ENCODE measurements around the gene GLUD2. TPM values are rescaled to one million over a fixed set of nuclear protein-coding genes. Genes with fewer than 3 reads are reported as not detected.

The GLUD2 gene
- total RNA-seq, 1 experiment from 2014 or later = 0.33 TPM

- in situ Hi-C loops (cut with HindIII; ENCODE audit: low pct_unique_long_range_greater_than_20kb, low sequenced_read_pairs) = no loop called here
- Histone ChIP-seq H3K27me3 (ENCODE audit: control insufficient read depth, insufficient read depth, low read length) (no peaks in the 10 kb centered on the region), H3K9me3 (ENCODE audit: control insufficient read depth, insufficient read depth, low read depth, low read length) (no peaks in the 10 kb centered on the region; the same call in 1 of the 2 replicates), H3K27ac (ENCODE audit: low read length) (no peak overlapping the region), H3K36me3 (ENCODE audit: control insufficient read depth, insufficient read depth, low read length) (no peaks in the 10 kb centered on the region), H3K4me3 (ENCODE audit: low read depth in 2 of 2, low read length in 2 of 2) (no peak overlapping the region), H3K4me1 (ENCODE audit: control insufficient read depth, insufficient read depth, low read length) (no peaks in the 10 kb centered on the region)
- DNase-seq (ENCODE audit: low read depth, low spot score) (no peak), ATAC-seq (no peak)
- POLR2A ChIA-PET = no interaction called here
- intact Hi-C loops (cut with micrococcal nuclease; ENCODE audit: unreplicated experiment) = no loop called here
- CTCF ChIA-PET = no interaction called here
- BruUV-seq (replicated peaks) = no TSS peak
- TF ChIP-seq CTCF (IDR thresholded peaks at IDR 0.05) = no peak
- no peak for TF ChIP-seq POLR2AphosphoS5 (IDR thresholded peaks at IDR 0.05; ENCODE audit: low read depth, low read length)
- no peak for TF ChIP-seq REST (IDR thresholded peaks at IDR 0.05; ENCODE audit: insufficient read depth in 1 of 2, low read depth in 2 of 2, low read length in 1 of 2)
- TF ChIP-seq TCF7L2 (IDR thresholded peaks at IDR 0.05; ENCODE audit: low read depth, low read length) = no peak
- TF ChIP-seq SIN3A (IDR thresholded peaks at IDR 0.05; ENCODE audit: borderline replicate concordance, insufficient read depth, low read depth, low read length) = no peak
These were observed 37.2 kb upstream of the GLUD2 start for GRCh38 chrX:121010218-121010617.

GRCh38 chrX:121011254-121011653 is 36.2 kb upstream of the GLUD2 start:
- Histone ChIP-seq H3K27me3 (ENCODE audit: control insufficient read depth, insufficient read depth, low read length) (no peaks in the 10 kb centered on the region), H3K36me3 (ENCODE audit: control insufficient read depth, insufficient read depth, low read length) (no peaks in the 10 kb centered on the region), H3K4me3 (ENCODE audit: low read depth in 2 of 2, low read length in 2 of 2) (no peak overlapping the region), H3K9me3 (ENCODE audit: control insufficient read depth, insufficient read depth, low read depth, low read length) (no peaks in the 10 kb centered on the region; the same call in 1 of the 2 replicates), H3K27ac (ENCODE audit: low read length) (no peak overlapping the region), H3K4me1 (ENCODE audit: control insufficient read depth, insufficient read depth, low read length) (no peaks in the 10 kb centered on the region)
- BruUV-seq (replicated peaks) = no TSS peak
- in situ Hi-C loops (cut with HindIII; ENCODE audit: low pct_unique_long_range_greater_than_20kb, low sequenced_read_pairs) = no loop called here
- DNase-seq (ENCODE audit: low read depth, low spot score) (no peak), ATAC-seq (no peak)
- CTCF ChIA-PET = no interaction called here
- no peak for TF ChIP-seq REST (IDR thresholded peaks at IDR 0.05; ENCODE audit: insufficient read depth in 1 of 2, low read depth in 2 of 2, low read length in 1 of 2)
- TF ChIP-seq POLR2AphosphoS5 (IDR thresholded peaks at IDR 0.05; ENCODE audit: low read depth, low read length) = no peak
- no peak for TF ChIP-seq CTCF (IDR thresholded peaks at IDR 0.05)
- TF ChIP-seq TCF7L2 (IDR thresholded peaks at IDR 0.05; ENCODE audit: low read depth, low read length) = no peak
- TF ChIP-seq SIN3A (IDR thresholded peaks at IDR 0.05; ENCODE audit: borderline replicate concordance, insufficient read depth, low read depth, low read length) = no peak
- POLR2A ChIA-PET = no interaction called here
- intact Hi-C loops (cut with micrococcal nuclease; ENCODE audit: unreplicated experiment) = no loop called here
